ENCODE results near the gene SLC9A9.
A peak's percentile ranks its signal among the peaks of the same experiment; 100 is the strongest.
"Not testable (repeated sequence)": the region's sequence is repeated elsewhere in the genome, so short reads cannot be mapped to it uniquely, and the experiment has no call there.

The SLC9A9 gene

GRCh38 chr3:143810166-143810952 is 37.9 kb downstream of the SLC9A9 start:
- DNase-seq (ENCODE audit: low read depth in 2 of 2) = no peak

GRCh38 chr3:143809121-143809621 is 39.1 kb downstream of the SLC9A9 start:
- DNase-seq (ENCODE audit: low read depth in 2 of 2) = no peak

GRCh38 chr3:143808030-143808429 is 40.2 kb downstream of the SLC9A9 start:
- no peak for DNase-seq (ENCODE audit: low read depth in 2 of 2)

GRCh38 chr3:143806038-143806437 is 42.2 kb downstream of the SLC9A9 start:
- no peak for DNase-seq (ENCODE audit: low read depth in 2 of 2)

- DNase-seq (ENCODE audit: low read depth in 2 of 2) = not testable (repeated sequence)
Observed at GRCh38 chr3:143805476-143805875, 42.8 kb downstream of the SLC9A9 start.

GRCh38 chr3:143801046-143801445 is 47.2 kb downstream of the SLC9A9 start:
- not testable (repeated sequence) for DNase-seq (ENCODE audit: low read depth in 2 of 2)

GRCh38 chr3:143798151-143798550 is 50.1 kb downstream of the SLC9A9 start:
- DNase-seq (ENCODE audit: low read depth in 2 of 2) = not testable (repeated sequence)

GRCh38 chr3:143795874-143796273 is 52.4 kb downstream of the SLC9A9 start:
- DNase-seq (ENCODE audit: low read depth in 2 of 2) = no peak

- no peak for DNase-seq (ENCODE audit: low read depth in 2 of 2)
Observed at GRCh38 chr3:143794793-143795462, 53.3 kb downstream of the SLC9A9 start.

- DNase-seq (ENCODE audit: low read depth in 2 of 2) = no peak
Observed at GRCh38 chr3:143793971-143794370, 54.3 kb downstream of the SLC9A9 start.

GRCh38 chr3:143791386-143791785 is 56.9 kb downstream of the SLC9A9 start:
- DNase-seq (ENCODE audit: low read depth in 2 of 2) = no peak

GRCh38 chr3:143786219-143787191 is 61.8 kb downstream of the SLC9A9 start:
- DNase-seq (ENCODE audit: low read depth in 2 of 2) = no peak

GRCh38 chr3:143784446-143784845 is 63.8 kb downstream of the SLC9A9 start:
- no peak for DNase-seq (ENCODE audit: low read depth in 2 of 2)

- DNase-seq (ENCODE audit: low read depth in 2 of 2) = no peak
Observed at GRCh38 chr3:143783851-143784370, 64.4 kb downstream of the SLC9A9 start.

GRCh38 chr3:143775459-143775858 is 72.8 kb downstream of the SLC9A9 start:
- no peak for DNase-seq (ENCODE audit: low read depth in 2 of 2)

- DNase-seq (ENCODE audit: low read depth in 2 of 2) = no peak
Observed at GRCh38 chr3:143771939-143772338, 76.3 kb downstream of the SLC9A9 start.

GRCh38 chr3:143771258-143771657 is 77.0 kb downstream of the SLC9A9 start:
- no peak for DNase-seq (ENCODE audit: low read depth in 2 of 2)

GRCh38 chr3:143770391-143770790 is 77.9 kb downstream of the SLC9A9 start:
- no peak for DNase-seq (ENCODE audit: low read depth in 2 of 2)

GRCh38 chr3:143769616-143770015 is 78.7 kb downstream of the SLC9A9 start:
- peak; percentile 70 to 74 for DNase-seq (ENCODE audit: low read depth in 2 of 2)

- DNase-seq (ENCODE audit: low read depth in 2 of 2) = no peak
Observed at GRCh38 chr3:143764840-143765239, 83.4 kb downstream of the SLC9A9 start.

- DNase-seq (ENCODE audit: low read depth in 2 of 2) = no peak
Observed at GRCh38 chr3:143763564-143764162, 84.6 kb downstream of the SLC9A9 start.

Data from fibroblast of skin of left quadriceps (primary cell).